LNCaP clone FGC (cell line): ENCODE data around the gene S1PR2.

ENCODE experiments used
- DNase-seq: peaks from one replicate; pipeline ENCODE4 v3.0.0-alpha.2; 2011; ENCODE audit warnings: low read depth
- H3K4me3 ChIP-seq: 2 replicates; pipeline ENCODE4 v1.5.1; 2011; ENCODE audit warnings: mild to moderate bottlenecking, low read depth, low read length, control low read depth
- CTCF ChIP-seq: IDR thresholded peaks from 2 replicates; pipeline ENCODE4 v1.5.1; 2012; ENCODE audit warnings: mild to moderate bottlenecking; ENCODE audit not compliant: control insufficient read depth, insufficient read depth; ENCODE audit errors: extremely low read depth

The S1PR2 gene

DNA sequence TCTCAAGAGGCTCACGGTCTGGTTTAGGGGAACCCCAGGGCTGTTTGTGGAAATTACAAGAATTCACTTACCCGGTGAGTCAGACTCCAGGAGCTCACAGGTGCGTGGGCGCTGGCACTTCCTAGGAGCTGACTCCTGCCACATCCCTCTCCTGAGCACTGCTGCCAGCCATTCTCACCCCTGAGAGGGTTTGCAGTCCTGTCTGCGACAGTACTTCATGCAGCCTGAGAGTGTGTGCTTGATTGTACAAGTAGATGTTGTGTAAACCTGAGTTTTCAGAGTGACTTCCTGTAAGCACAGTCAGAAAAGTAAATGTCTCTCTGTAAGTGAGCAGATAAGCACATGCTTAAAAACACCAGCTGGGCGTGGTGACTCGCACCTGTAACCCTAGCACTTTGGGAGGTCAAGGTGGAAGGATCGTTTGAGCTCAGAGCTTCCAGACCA is 29.0 kb upstream of the S1PR2 start:
- DNase-seq, result no peak
- no peak for TF ChIP-seq CTCF
- H3K4me3 ChIP-seq, result no peak overlapping the region

- H3K4me3 ChIP-seq, result no peak overlapping the region
- TF ChIP-seq CTCF, result peak; percentile 71
- peak; percentile 63 for DNase-seq
These were observed 28.2 kb upstream of the S1PR2 start for GRCh38 chr19:10259162-10259905.

GRCh38 chr19:10258080-10258710 is 27.1 kb upstream of the S1PR2 start:
- no peak overlapping the region for H3K4me3 ChIP-seq
- no peak for TF ChIP-seq CTCF
- no peak for DNase-seq

DNA sequence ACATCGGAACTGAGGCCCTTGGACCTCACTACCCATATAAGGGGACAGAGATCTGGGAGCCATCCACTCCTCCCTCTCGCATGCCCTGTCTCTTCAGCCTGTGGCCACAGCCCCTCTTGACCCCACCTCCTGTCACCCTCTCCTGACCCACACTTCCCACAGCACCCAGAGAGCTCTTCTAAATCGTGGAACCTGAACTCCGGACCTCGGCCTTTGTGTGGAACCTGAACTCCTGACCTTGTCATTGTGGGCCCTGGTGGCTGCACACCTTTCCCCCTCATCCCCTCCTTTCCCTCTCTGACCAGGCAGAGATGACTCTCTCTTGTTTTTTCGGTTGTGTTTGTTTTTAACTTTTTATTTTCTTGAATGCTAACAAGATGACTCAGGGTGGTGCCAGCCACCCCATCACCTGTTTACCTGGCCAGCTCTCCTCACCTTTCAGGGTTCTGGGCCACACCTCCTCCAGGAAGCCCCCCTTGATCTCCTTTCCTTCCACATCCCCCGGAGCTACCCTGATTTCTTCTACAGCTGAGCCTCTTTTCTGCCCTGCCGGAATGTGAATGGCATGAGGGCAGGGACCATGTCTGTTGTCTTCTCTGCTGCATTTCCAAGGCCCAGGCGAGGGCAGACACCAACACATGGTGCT is 26.0 kb upstream of the S1PR2 start:
- DNase-seq, result no peak
- no peak for TF ChIP-seq CTCF
- no peak overlapping the region for H3K4me3 ChIP-seq

DNA sequence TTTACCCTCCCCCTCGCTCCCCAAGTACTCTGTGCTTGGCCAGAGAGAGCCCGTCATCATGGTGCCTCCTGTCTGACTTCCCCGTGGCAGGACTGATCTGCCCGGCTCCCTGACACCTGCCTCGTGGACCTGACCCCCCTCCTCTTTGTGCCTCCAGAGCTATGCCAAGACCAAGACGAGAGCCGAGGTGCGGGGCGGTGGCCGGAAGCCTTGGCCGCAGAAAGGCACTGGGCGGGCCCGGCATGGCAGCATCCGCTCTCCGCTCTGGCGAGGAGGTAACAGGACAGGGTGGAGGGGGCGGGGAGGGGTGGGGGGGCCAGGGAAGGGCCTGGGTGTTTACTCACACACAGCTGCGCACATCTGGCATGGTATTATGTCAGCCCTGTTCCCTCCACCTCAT is 25.4 kb upstream of the S1PR2 start:
- H3K4me3 ChIP-seq, result no peak overlapping the region
- TF ChIP-seq CTCF, result no peak
- DNase-seq, result no peak

DNA sequence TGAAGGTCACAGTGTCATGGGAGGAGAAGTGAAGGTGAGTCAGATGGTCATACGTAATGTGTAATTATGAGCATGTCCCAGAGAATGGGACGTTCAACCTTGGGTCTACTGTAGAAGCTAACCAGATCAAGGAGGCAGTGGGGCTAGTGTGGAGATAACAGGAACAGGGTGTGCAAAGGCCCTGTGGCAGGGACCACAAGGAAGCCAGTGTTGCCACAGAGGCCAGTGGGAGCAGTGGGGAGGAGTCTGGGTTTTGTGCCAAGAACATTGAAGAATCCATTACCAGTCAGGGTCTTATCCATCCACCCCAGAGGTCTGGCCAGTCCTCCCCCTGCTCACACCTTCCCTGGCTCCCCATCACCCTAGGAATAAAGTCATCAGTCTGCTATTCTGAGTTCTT is 24.2 kb upstream of the S1PR2 start:
- DNase-seq, result no peak
- no peak for TF ChIP-seq CTCF
- H3K4me3 ChIP-seq, result no peak overlapping the region
